GM12892 (cell line): ENCODE measurements around the gene SLIT3.

ENCODE experiments used
- POLR2A ChIP-seq: IDR thresholded peaks from 2 replicates; pipeline ENCODE4 v1.6.1; 2011; ENCODE audit warnings: low read depth, low read length, control low read depth
- POLR2AphosphoS5 ChIP-seq: IDR thresholded peaks from 2 replicates; pipeline ENCODE4 v1.6.1; 2011; ENCODE audit warnings: low read depth, low read length, control low read depth
- TAF1 ChIP-seq: IDR thresholded peaks from 2 replicates; pipeline ENCODE4 v1.6.1; 2011; ENCODE audit warnings: low read depth, mild to moderate bottlenecking, control low read depth, low read length, borderline replicate concordance

DNA sequence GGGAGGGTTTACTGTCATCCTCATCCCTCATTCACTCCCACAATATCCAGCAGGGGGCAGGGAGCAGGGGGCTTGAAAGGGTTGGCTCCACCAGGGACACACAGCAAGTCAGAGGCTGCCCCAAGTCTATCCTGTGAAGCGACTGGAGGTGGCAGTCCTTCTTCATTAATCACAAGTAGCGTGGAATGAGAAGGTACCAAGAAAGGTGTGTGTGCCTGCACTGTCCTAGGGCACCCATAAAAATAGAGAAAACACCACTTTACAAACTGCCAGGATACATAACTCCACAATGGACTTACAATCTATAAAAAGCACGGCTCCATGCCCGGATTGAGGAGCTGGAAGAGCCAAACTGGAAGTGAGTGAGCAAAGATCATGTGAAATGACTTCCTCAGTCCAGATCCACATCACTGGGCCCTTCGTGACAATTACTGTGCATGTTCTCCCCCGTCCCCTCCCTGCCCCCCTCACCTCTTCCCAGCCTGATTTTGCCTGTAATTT is 183.9 kb downstream of the SLIT3 start:
- TF ChIP-seq POLR2AphosphoS5 (no peak), POLR2A (no peak), TAF1 (no peak)
